Effector memory CD4-positive, alpha-beta T cell (primary cell): ENCODE data around the gene CACNG6.

ENCODE experiments used
- DNase-seq, 3 donors: peaks; one replicate each; pipeline ENCODE4 v3.0.0-alpha.2; 2020
- H3K27ac ChIP-seq: 2 replicates; pipeline ENCODE4 v1.7.0; 2013; ENCODE audit warnings: mild to moderate bottlenecking, low read length, moderate library complexity; ENCODE audit not compliant: insufficient read depth, poor library complexity, severe bottlenecking
- H3K27me3 ChIP-seq: replicated peaks from 2 replicates; pipeline ENCODE4 v1.7.0; 2013; ENCODE audit warnings: mild to moderate bottlenecking, low read length; ENCODE audit not compliant: insufficient read depth, control insufficient read depth, poor library complexity, severe bottlenecking
- H3K36me3 ChIP-seq: 2 replicates; pipeline ENCODE4 v1.7.0; 2013; ENCODE audit warnings: mild to moderate bottlenecking, low read length, moderate library complexity; ENCODE audit not compliant: control insufficient read depth, insufficient read depth
- H3K4me1 ChIP-seq: 2 replicates; pipeline ENCODE4 v1.7.0; 2013; ENCODE audit warnings: low read length, mild to moderate bottlenecking; ENCODE audit not compliant: control insufficient read depth, insufficient read depth, poor library complexity, severe bottlenecking
- H3K4me3 ChIP-seq: 2 replicates; pipeline ENCODE4 v1.7.0; 2013; ENCODE audit warnings: low read length, low read depth, mild to moderate bottlenecking; ENCODE audit not compliant: insufficient read depth, poor library complexity, severe bottlenecking
- H3K9me3 ChIP-seq: 2 replicates; pipeline ENCODE4 v1.7.0; 2013; ENCODE audit warnings: mild to moderate bottlenecking, low read length, moderate library complexity; ENCODE audit not compliant: control insufficient read depth

CACNG6 gene

GRCh38 chr19:53998223-53998622 lies 6.8 kb downstream of the CACNG6 start:
- DNase-seq, result no peak

GRCh38 chr19:53999694-54000093 lies 8.3 kb downstream of the CACNG6 start:
- no peaks in the 10 kb centered on the region for H3K36me3 ChIP-seq
- no peaks in the 10 kb centered on the region for H3K4me1 ChIP-seq
- H3K27ac ChIP-seq, result no peak overlapping the region
- H3K4me3 ChIP-seq, result no peak overlapping the region
- H3K27me3 ChIP-seq, result peaks cover 11% of the 10 kb centered on the region
- no peak for DNase-seq
- no peaks in the 10 kb centered on the region for H3K9me3 ChIP-seq

More at GRCh38 chr19:53998223-53998622, 6.8 kb downstream of the CACNG6 start:
- Histone ChIP-seq H3K4me1 (no peaks in the 10 kb centered on the region), H3K27me3 (peaks cover 16% of the 10 kb centered on the region), H3K36me3 (no peaks in the 10 kb centered on the region), H3K4me3 (no peak overlapping the region), H3K27ac (no peak overlapping the region), H3K9me3 (no peaks in the 10 kb centered on the region)

- H3K36me3 ChIP-seq, result no peaks in the 10 kb centered on the region
- no peak overlapping the region for H3K27ac ChIP-seq
- DNase-seq, result no peak
- H3K27me3 ChIP-seq, result peaks cover 11% of the 10 kb centered on the region
- no peak overlapping the region for H3K4me3 ChIP-seq
- H3K4me1 ChIP-seq, result no peaks in the 10 kb centered on the region
- H3K9me3 ChIP-seq, result no peaks in the 10 kb centered on the region
These were observed 10.1 kb downstream of the CACNG6 start for GRCh38 chr19:54001496-54001895.

- no peaks in the 10 kb centered on the region for H3K9me3 ChIP-seq
- H3K36me3 ChIP-seq, result no peaks in the 10 kb centered on the region
- no peak overlapping the region for H3K27ac ChIP-seq
- DNase-seq, result no peak
- H3K4me3 ChIP-seq, result no peak overlapping the region
- H3K4me1 ChIP-seq, result no peaks in the 10 kb centered on the region
- H3K27me3 ChIP-seq, result peaks cover 15% of the 10 kb centered on the region
These were observed 11.3 kb downstream of the CACNG6 start for GRCh38 chr19:54002495-54003315.

GRCh38 chr19:54009440-54009839 lies 18.0 kb downstream of the CACNG6 start:
- H3K4me1 ChIP-seq, result no peaks in the 10 kb centered on the region
- H3K36me3 ChIP-seq, result no peaks in the 10 kb centered on the region
- no peak overlapping the region for H3K27ac ChIP-seq
- no peak for DNase-seq
- H3K27me3 ChIP-seq, result peaks cover 4% of the 10 kb centered on the region
- no peaks in the 10 kb centered on the region for H3K9me3 ChIP-seq
- H3K4me3 ChIP-seq, result no peak overlapping the region

GRCh38 chr19:54010474-54010873 lies 19.0 kb downstream of the CACNG6 start:
- Histone ChIP-seq H3K27me3 (peaks cover 4% of the 10 kb centered on the region), H3K27ac (no peak overlapping the region), H3K36me3 (no peaks in the 10 kb centered on the region), H3K4me1 (no peaks in the 10 kb centered on the region), H3K9me3 (no peaks in the 10 kb centered on the region), H3K4me3 (no peak overlapping the region)
- DNase-seq, result no peak

GRCh38 chr19:54011507-54012211 lies 20.2 kb downstream of the CACNG6 start:
- Histone ChIP-seq H3K27me3 (peaks cover 4% of the 10 kb centered on the region), H3K9me3 (no peaks in the 10 kb centered on the region), H3K27ac (no peak overlapping the region), H3K4me1 (no peaks in the 10 kb centered on the region), H3K36me3 (no peaks in the 10 kb centered on the region), H3K4me3 (no peak overlapping the region)
- DNase-seq, result no peak

GRCh38 chr19:54013866-54014265 lies 22.4 kb downstream of the CACNG6 start:
- no peaks in the 10 kb centered on the region for H3K9me3 ChIP-seq
- no peaks in the 10 kb centered on the region for H3K27me3 ChIP-seq
- no peak for DNase-seq
- H3K4me1 ChIP-seq, result no peaks in the 10 kb centered on the region
- H3K36me3 ChIP-seq, result no peaks in the 10 kb centered on the region
- no peak overlapping the region for H3K4me3 ChIP-seq
- H3K27ac ChIP-seq, result no peak overlapping the region

- Histone ChIP-seq H3K4me1 (no peaks in the 10 kb centered on the region), H3K36me3 (no peaks in the 10 kb centered on the region), H3K4me3 (no peak overlapping the region), H3K27ac (no peak overlapping the region), H3K27me3 (peaks cover 5% of the 10 kb centered on the region), H3K9me3 (no peaks in the 10 kb centered on the region)
- DNase-seq, result no peak
These were observed 23.6 kb downstream of the CACNG6 start for GRCh38 chr19:54014920-54015560.

- no peaks in the 10 kb centered on the region for H3K9me3 ChIP-seq
- DNase-seq, result no peak
- no peak overlapping the region for H3K4me3 ChIP-seq
- no peak overlapping the region for H3K27ac ChIP-seq
- H3K36me3 ChIP-seq, result no peaks in the 10 kb centered on the region
- no peaks in the 10 kb centered on the region for H3K4me1 ChIP-seq
- peaks cover 5% of the 10 kb centered on the region for H3K27me3 ChIP-seq
These were observed 25.8 kb downstream of the CACNG6 start for GRCh38 chr19:54017261-54017660.
